Measurements from ENCODE around the gene DOCK9.

GRCh38 chr13:98851276-98851675 is 126.6 kb downstream of the DOCK9 start:
- TF ChIP-seq CTCF (IDR thresholded peaks at IDR 0.05): no peak
- TF ChIP-seq POLR2A (IDR thresholded peaks at IDR 0.05): no peak
- TF ChIP-seq POLR2AphosphoS5 (IDR thresholded peaks at IDR 0.05; ENCODE audit: insufficient read depth in 1 of 2, low read depth in 1 of 2): no peak
